C4-2B (cell line): ENCODE measurements around the gene SNRPD1.

ENCODE experiments used
- CTCF ChIP-seq: fragments of 450-650 bp; conservative IDR thresholded peaks from 2 replicates; pipeline ENCODE4 v1.5.1; 2017; ENCODE audit warnings: mild to moderate bottlenecking
- ZFX ChIP-seq: fragments of 450-650 bp; IDR thresholded peaks from 2 replicates; pipeline ENCODE4 v1.6.1; 2017

- TF ChIP-seq CTCF (no peak), ZFX (peak; percentile 85)
These were observed 12.3 kb upstream of the SNRPD1 start for GRCh38 chr18:21599585-21600525.
